Neural progenitor cell (in vitro differentiated cells): ENCODE results near the gene DHTKD1.

Experiments used
- CTCF ChIP-seq: fragments of 200-600 bp; sonication (generic); IDR thresholded peaks from 2 replicates; pipeline ENCODE4 v1.5.1; 2017; ENCODE audit warnings: antibody characterized with exemption, mild to moderate bottlenecking
- EZH2phosphoT487 ChIP-seq: fragments of 200-600 bp; sonication (generic); IDR thresholded peaks from 2 replicates; pipeline ENCODE4 v1.6.1; 2017; ENCODE audit warnings: antibody characterized with exemption

GRCh38 chr10:12156367-12157123, 87.8 kb downstream of the DHTKD1 start:
- TF ChIP-seq CTCF = no peak
- no peak for TF ChIP-seq EZH2phosphoT487
